ENCODE data around the gene RXFP1. TPM values are rescaled to one million over a fixed set of nuclear protein-coding genes. Genes with fewer than 3 reads are reported as not detected.

RXFP1 gene
- total and polyA plus RNA-seq, 4 donors = 0.24 to 1.5 (median 0.80) TPM

DNA sequence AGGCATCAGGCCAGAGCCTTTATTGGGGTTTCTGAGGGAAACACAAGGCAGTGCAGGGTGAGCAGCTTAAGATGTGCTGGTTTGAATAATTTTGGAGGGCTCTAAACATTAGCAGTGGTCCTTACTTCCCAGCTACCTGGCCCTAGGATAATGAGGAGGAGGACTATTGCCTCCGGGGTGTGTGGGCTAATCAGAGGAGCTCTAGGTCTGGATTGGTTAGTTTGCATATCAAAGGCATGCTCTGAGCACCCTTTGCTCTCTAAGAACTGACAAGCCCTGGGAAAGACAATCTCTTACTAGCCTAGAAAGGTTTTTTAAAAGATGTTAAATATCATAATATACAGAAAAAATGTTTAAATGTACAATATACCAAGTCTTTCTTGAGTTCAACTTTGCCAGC, 58.4 kb downstream of the RXFP1 start:
- Histone ChIP-seq H3K4me3 (ENCODE audit: low read depth in 1 of 3, low read length in 3 of 3) (no peak overlapping the region), H3K4me1 (ENCODE audit: control insufficient read depth in 4 of 4, insufficient read depth in 4 of 4, low read length in 3 of 4) (no peaks in the 10 kb centered on the region), H3K27me3 (ENCODE audit: control insufficient read depth in 4 of 4, insufficient read depth in 4 of 4, low read length in 3 of 4) (no peaks in the 10 kb centered on the region), H3K9me3 (ENCODE audit: control insufficient read depth in 4 of 4, low read length in 3 of 4) (no peaks in the 10 kb centered on the region), H3K9ac (ENCODE audit: low read depth in 1 of 2, low read length in 2 of 2) (no peak overlapping the region), H3K36me3 (ENCODE audit: control insufficient read depth in 4 of 4, insufficient read depth in 3 of 4, low read depth in 1 of 4, low read length in 3 of 4) (no peaks in the 10 kb centered on the region), H3K27ac (ENCODE audit: low read depth in 1 of 2, low read length in 2 of 2) (no peak overlapping the region)
- WGBS = 25% methylated on average over 1 of the region's 1 CpG
- no peak for TF ChIP-seq NR2F2 (IDR thresholded peaks at IDR 0.05)
- TF ChIP-seq HNF4G (IDR thresholded peaks at IDR 0.05) = no peak
- no peak for TF ChIP-seq SP1 (IDR thresholded peaks at IDR 0.05)
- TF ChIP-seq, protein P1, sequence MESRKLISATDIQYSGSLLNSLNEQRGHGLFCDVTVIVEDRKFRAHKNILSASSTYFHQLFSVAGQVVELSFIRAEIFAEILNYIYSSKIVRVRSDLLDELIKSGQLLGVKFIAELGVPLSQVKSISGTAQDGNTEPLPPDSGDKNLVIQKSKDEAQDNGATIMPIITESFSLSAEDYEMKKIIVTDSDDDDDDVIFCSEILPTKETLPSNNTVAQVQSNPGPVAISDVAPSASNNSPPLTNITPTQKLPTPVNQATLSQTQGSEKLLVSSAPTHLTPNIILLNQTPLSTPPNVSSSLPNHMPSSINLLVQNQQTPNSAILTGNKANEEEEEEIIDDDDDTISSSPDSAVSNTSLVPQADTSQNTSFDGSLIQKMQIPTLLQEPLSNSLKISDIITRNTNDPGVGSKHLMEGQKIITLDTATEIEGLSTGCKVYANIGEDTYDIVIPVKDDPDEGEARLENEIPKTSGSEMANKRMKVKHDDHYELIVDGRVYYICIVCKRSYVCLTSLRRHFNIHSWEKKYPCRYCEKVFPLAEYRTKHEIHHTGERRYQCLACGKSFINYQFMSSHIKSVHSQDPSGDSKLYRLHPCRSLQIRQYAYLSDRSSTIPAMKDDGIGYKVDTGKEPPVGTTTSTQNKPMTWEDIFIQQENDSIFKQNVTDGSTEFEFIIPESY (IDR thresholded peaks at IDR 0.05) = no peak
- no peak for TF ChIP-seq GABPA (IDR thresholded peaks at IDR 0.05 in 1 of 2, conservative IDR thresholded peaks at IDR 0.05 in 1 of 2)
- TF ChIP-seq RXRA (IDR thresholded peaks at IDR 0.05) = no peak
- TF ChIP-seq FOXA2 (IDR thresholded peaks at IDR 0.05) = no peak
- TF ChIP-seq, protein P2, sequence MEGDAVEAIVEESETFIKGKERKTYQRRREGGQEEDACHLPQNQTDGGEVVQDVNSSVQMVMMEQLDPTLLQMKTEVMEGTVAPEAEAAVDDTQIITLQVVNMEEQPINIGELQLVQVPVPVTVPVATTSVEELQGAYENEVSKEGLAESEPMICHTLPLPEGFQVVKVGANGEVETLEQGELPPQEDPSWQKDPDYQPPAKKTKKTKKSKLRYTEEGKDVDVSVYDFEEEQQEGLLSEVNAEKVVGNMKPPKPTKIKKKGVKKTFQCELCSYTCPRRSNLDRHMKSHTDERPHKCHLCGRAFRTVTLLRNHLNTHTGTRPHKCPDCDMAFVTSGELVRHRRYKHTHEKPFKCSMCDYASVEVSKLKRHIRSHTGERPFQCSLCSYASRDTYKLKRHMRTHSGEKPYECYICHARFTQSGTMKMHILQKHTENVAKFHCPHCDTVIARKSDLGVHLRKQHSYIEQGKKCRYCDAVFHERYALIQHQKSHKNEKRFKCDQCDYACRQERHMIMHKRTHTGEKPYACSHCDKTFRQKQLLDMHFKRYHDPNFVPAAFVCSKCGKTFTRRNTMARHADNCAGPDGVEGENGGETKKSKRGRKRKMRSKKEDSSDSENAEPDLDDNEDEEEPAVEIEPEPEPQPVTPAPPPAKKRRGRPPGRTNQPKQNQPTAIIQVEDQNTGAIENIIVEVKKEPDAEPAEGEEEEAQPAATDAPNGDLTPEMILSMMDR (IDR thresholded peaks at IDR 0.05; ENCODE audit: low read depth, low read length, missing input control) = no peak
- DNase-seq (ENCODE audit: low spot score) = no peak

- Histone ChIP-seq H3K36me3 (ENCODE audit: control insufficient read depth in 4 of 4, insufficient read depth in 3 of 4, low read depth in 1 of 4, low read length in 3 of 4) (no peaks in the 10 kb centered on the region), H3K9me3 (ENCODE audit: control insufficient read depth in 4 of 4, low read length in 3 of 4) (no peaks in the 10 kb centered on the region), H3K4me1 (ENCODE audit: control insufficient read depth in 4 of 4, insufficient read depth in 4 of 4, low read length in 3 of 4) (no peaks in the 10 kb centered on the region), H3K4me3 (ENCODE audit: low read depth in 1 of 3, low read length in 3 of 3) (no peak overlapping the region), H3K27ac (ENCODE audit: low read depth in 1 of 2, low read length in 2 of 2) (no peak overlapping the region), H3K27me3 (ENCODE audit: control insufficient read depth in 4 of 4, insufficient read depth in 4 of 4, low read length in 3 of 4) (no peaks in the 10 kb centered on the region), H3K9ac (ENCODE audit: low read depth in 1 of 2, low read length in 2 of 2) (no peak overlapping the region)
- no peak for TF ChIP-seq TAF1 (conservative IDR thresholded peaks at IDR 0.05)
- TF ChIP-seq, protein P2 (IDR thresholded peaks at IDR 0.05; ENCODE audit: low read depth, low read length, missing input control) = no peak
- no peak for TF ChIP-seq FOXA2 (IDR thresholded peaks at IDR 0.05)
- no peak for TF ChIP-seq HNF4A (conservative IDR thresholded peaks at IDR 0.05)
- TF ChIP-seq YY1 (IDR thresholded peaks at IDR 0.05) = no peak
- TF ChIP-seq MAX (IDR thresholded peaks at IDR 0.05) = no peak
- TF ChIP-seq SP1 (IDR thresholded peaks at IDR 0.05) = no peak
- TF ChIP-seq JUND (IDR thresholded peaks at IDR 0.05) = no peak
- TF ChIP-seq FOXA1 (IDR thresholded peaks at IDR 0.05) = no peak
- TF ChIP-seq RAD21 (IDR thresholded peaks at IDR 0.05) = no peak
- no peak for TF ChIP-seq ATF3 (IDR thresholded peaks at IDR 0.05)
- no peak for TF ChIP-seq RXRA (IDR thresholded peaks at IDR 0.05)
- TF ChIP-seq NR2F2 (IDR thresholded peaks at IDR 0.05) = no peak
- TF ChIP-seq GABPA (IDR thresholded peaks at IDR 0.05 in 1 of 2, conservative IDR thresholded peaks at IDR 0.05 in 1 of 2) = no peak
- no peak for TF ChIP-seq HNF4G (IDR thresholded peaks at IDR 0.05)
- TF ChIP-seq, protein P1 (IDR thresholded peaks at IDR 0.05) = no peak
- TF ChIP-seq EGR1 (IDR thresholded peaks at IDR 0.05; ENCODE audit: low read depth in 2 of 2) = no peak
- TF ChIP-seq, protein P3, sequence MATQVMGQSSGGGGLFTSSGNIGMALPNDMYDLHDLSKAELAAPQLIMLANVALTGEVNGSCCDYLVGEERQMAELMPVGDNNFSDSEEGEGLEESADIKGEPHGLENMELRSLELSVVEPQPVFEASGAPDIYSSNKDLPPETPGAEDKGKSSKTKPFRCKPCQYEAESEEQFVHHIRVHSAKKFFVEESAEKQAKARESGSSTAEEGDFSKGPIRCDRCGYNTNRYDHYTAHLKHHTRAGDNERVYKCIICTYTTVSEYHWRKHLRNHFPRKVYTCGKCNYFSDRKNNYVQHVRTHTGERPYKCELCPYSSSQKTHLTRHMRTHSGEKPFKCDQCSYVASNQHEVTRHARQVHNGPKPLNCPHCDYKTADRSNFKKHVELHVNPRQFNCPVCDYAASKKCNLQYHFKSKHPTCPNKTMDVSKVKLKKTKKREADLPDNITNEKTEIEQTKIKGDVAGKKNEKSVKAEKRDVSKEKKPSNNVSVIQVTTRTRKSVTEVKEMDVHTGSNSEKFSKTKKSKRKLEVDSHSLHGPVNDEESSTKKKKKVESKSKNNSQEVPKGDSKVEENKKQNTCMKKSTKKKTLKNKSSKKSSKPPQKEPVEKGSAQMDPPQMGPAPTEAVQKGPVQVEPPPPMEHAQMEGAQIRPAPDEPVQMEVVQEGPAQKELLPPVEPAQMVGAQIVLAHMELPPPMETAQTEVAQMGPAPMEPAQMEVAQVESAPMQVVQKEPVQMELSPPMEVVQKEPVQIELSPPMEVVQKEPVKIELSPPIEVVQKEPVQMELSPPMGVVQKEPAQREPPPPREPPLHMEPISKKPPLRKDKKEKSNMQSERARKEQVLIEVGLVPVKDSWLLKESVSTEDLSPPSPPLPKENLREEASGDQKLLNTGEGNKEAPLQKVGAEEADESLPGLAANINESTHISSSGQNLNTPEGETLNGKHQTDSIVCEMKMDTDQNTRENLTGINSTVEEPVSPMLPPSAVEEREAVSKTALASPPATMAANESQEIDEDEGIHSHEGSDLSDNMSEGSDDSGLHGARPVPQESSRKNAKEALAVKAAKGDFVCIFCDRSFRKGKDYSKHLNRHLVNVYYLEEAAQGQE (IDR thresholded peaks at IDR 0.05) = no peak
- DNase-seq (ENCODE audit: low spot score) = no peak
Measured at GRCh38 chr4:158581161-158581560, 59.5 kb downstream of the RXFP1 start.

Data from liver (tissue), 9 donors.